ENCODE data around the gene SPTBN1.

SPTBN1 gene

DNA sequence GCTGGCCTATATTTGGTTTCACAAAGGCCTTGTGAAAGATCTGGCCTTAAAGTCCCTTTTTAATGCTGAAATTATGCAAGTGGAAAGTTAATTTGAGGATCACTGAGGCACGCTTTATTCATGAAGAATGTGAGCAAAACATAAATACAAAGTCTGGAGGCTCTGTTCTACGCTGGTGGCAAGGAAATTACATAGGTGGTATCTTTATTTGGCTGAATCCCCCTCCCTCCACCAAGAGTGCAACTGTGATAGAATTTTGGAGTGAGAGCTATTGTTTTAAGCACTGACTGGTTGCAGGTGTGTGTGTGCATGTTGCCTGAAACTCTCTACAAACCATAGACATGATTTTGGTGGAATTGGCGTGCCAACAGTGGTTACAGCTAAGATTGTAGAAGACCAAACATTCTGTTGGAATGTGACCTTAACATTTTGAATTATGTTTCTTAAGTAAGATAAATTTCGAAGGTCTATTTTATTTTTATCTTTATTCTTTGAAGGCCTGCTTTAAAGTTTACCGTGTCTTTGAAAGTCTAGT, 114.3 kb downstream of the SPTBN1 start:
- no peak for DNase-seq (ENCODE audit: low read depth, low spot score)
- TF ChIP-seq, protein P1, sequence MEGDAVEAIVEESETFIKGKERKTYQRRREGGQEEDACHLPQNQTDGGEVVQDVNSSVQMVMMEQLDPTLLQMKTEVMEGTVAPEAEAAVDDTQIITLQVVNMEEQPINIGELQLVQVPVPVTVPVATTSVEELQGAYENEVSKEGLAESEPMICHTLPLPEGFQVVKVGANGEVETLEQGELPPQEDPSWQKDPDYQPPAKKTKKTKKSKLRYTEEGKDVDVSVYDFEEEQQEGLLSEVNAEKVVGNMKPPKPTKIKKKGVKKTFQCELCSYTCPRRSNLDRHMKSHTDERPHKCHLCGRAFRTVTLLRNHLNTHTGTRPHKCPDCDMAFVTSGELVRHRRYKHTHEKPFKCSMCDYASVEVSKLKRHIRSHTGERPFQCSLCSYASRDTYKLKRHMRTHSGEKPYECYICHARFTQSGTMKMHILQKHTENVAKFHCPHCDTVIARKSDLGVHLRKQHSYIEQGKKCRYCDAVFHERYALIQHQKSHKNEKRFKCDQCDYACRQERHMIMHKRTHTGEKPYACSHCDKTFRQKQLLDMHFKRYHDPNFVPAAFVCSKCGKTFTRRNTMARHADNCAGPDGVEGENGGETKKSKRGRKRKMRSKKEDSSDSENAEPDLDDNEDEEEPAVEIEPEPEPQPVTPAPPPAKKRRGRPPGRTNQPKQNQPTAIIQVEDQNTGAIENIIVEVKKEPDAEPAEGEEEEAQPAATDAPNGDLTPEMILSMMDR (IDR thresholded peaks at IDR 0.05; ENCODE audit: low read depth, low read length): no peak
- in situ Hi-C loops (cut with HindIII; ENCODE audit: low sequenced_read_pairs): no loop called here
- no peak overlapping the region for H3K4me3 ChIP-seq (ENCODE audit: low read depth, low read length)

DNA sequence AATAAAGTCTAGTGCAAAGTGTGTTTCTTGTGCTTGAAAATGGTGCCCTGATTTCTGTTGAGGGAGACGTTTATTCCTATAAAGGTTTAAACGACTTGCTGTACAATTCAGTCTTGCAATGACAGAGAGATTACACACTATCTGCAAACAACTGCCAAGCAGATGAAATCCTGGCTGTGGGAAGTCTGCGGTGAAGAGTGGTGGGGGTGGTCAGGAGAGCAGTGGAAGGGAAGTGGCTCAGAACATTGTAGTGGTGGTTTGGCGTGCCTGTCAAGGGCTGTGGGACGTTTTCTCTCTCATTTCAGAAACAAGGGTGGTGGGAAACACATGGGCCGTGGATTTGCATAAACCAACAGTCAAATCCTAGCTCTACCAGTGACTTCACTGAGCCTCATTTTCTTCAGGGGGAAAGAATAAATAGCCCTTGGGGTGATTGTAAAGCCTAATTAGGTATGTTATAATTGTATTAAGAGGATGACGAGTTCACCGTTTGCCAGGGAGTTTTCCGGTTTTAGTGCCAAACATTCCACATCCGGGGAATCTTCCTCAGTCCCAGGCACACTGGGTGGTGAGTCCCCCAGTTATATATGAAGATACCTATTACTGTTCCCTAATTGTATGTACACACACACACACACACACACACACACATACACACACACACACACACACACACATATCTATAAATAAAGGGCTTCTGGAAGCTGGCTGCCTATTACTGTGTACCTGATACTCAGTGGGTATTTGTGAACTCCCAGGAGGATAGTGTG, 115.0 kb downstream of the SPTBN1 start:
- H3K4me3 ChIP-seq (ENCODE audit: low read depth, low read length): no peak overlapping the region
- peak; percentile 97 for DNase-seq (ENCODE audit: low read depth, low spot score)
- TF ChIP-seq, protein P1 (IDR thresholded peaks at IDR 0.05; ENCODE audit: low read depth, low read length): no peak
- in situ Hi-C loops (cut with HindIII; ENCODE audit: low sequenced_read_pairs): no loop called here

DNA sequence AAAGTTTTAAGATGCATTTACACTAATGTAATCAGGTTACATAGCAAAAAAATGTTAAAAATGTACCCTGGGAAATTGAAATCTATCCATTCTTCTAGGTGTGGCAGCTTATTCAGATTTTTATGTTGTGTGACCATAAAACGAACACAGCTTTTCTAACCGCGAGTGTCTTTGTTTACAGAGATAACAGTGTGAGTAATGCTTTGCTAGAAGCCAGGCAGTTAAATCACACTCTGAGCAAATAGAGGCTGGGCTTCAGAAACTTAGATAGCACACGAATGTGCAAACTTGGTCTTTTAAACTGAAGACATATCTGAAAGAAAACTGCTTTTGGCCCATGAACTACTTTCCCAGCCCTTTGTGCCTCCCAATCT, 116.1 kb downstream of the SPTBN1 start:
- DNase-seq (ENCODE audit: low read depth, low spot score): peak; percentile 94
- in situ Hi-C loops (cut with HindIII; ENCODE audit: low sequenced_read_pairs): no loop called here
- TF ChIP-seq, protein P1 (IDR thresholded peaks at IDR 0.05; ENCODE audit: low read depth, low read length): no peak
- no peak overlapping the region for H3K4me3 ChIP-seq (ENCODE audit: low read depth, low read length)

DNA sequence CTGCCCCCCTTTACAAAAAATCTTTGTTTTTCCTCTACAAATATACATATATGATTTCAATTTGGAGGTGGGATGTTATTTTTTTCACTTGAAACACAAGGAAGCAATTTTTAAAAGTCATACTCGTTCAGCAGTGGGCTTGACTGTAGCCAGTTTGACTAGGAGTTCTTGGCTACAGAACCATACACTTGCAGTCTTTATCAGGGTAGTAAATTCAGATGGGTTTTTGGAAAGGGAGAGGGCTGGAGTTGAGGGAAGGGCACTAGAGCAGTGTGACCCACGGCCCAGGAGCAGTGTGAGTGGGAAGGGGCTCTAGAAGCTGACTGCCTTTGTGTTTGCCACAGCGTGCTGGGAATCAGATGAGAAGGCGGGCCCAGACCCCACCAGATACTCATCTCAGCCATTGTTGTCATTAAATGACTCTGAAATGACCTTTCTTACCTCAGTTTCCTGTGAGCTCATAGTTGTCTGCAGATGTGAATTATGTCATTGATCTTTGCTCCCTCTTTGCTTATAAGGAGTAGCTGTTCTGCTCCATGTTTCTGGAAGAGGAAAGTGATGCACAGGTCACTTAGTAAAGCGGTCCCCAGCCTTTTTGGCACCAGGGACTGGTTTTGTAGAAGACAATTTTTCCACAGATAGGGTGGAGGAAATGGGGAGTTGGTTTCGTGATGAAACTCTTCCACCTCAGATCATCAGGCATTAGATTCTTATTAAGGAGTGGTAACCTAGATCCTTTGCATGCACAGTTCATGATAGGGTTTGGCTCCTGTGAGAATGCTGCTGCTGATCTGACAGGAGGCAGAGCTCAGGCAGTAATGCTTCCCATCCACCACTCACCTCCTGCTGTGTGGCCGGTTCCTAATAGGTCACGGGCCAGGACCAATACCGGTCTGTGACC, 116.8 kb downstream of the SPTBN1 start:
- TF ChIP-seq, protein P1 (IDR thresholded peaks at IDR 0.05; ENCODE audit: low read depth, low read length): no peak

DNA sequence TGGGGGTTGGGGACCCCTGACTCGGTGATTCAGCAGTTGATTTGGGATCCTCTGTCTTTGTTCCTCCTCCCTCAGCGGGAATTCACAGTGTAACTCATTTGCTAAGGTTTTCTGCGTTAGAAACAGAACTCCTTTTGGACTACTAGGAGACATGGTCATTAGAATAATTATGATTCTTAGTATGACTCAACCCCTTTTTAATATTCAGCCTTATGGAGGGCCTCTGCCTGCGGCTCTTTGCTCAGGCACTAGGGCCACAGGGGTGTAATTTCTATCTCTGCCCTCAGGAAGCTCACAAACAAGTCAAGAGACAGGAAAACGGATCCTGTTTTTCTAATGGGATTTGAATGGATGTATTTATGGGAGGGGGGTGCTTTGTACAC, 117.4 kb downstream of the SPTBN1 start:
- in situ Hi-C loops (cut with HindIII; ENCODE audit: low sequenced_read_pairs): no loop called here
- TF ChIP-seq, protein P1 (IDR thresholded peaks at IDR 0.05; ENCODE audit: low read depth, low read length): no peak
- DNase-seq (ENCODE audit: low read depth, low spot score): no peak
- H3K4me3 ChIP-seq (ENCODE audit: low read depth, low read length): no peak overlapping the region

More for the DNA sequence above, 116.8 kb downstream of the SPTBN1 start:
- H3K4me3 ChIP-seq (ENCODE audit: low read depth, low read length): no peak overlapping the region
- DNase-seq (ENCODE audit: low read depth, low spot score): peak; percentile 83
- in situ Hi-C loops (cut with HindIII; ENCODE audit: low sequenced_read_pairs): no loop called here

DNA sequence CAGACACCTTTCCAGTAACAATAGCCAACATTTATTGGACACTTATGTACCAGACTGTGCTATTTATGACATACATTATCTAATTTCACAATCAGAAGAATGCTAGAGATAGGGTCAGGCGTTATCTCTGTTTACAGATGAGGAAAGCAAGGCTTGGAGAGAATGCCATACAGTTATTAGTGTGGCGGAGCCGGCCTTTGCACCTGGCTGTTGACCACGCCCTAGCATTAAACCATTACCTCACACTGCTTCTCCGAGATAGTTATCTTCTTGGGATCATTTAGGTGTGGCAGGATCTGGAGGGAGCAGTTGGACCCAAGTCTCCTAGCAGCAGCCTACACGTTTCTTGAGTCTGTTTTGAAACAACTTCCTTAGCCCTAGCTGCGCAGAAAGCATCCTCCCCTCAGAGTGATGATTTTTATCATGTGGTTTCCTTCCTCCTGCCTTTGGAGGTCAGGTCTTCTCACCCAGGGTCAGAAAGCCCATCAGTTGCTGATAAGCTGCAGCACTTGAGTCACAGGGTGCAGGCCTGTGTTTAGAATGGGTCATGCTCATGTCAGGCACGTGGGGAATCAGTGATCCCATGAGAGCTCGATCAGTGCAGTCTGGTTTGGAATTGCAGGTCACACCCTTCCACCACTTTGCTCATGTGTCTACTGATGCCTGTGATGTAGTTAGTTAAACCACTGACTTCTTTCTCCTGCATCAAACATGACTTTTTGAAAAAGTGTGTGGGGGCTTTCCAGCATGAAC, 118.2 kb downstream of the SPTBN1 start:
- TF ChIP-seq, protein P1 (IDR thresholded peaks at IDR 0.05; ENCODE audit: low read depth, low read length): no peak
- H3K4me3 ChIP-seq (ENCODE audit: low read depth, low read length): no peak overlapping the region
- in situ Hi-C loops (cut with HindIII; ENCODE audit: low sequenced_read_pairs): no loop called here
- no peak for DNase-seq (ENCODE audit: low read depth, low spot score)

All from astrocyte of the spinal cord (primary cell).